NCI-H146 (cell line): Measurements from ENCODE around the gene COL12A1.
A peak's percentile ranks its signal among the peaks of the same experiment; 100 is the strongest.

Experiments used
- DNase-seq: peaks from one replicate; lab custom pipeline; 2025; lab: John Stamatoyannopoulos, UW

COL12A1 gene

DNA sequence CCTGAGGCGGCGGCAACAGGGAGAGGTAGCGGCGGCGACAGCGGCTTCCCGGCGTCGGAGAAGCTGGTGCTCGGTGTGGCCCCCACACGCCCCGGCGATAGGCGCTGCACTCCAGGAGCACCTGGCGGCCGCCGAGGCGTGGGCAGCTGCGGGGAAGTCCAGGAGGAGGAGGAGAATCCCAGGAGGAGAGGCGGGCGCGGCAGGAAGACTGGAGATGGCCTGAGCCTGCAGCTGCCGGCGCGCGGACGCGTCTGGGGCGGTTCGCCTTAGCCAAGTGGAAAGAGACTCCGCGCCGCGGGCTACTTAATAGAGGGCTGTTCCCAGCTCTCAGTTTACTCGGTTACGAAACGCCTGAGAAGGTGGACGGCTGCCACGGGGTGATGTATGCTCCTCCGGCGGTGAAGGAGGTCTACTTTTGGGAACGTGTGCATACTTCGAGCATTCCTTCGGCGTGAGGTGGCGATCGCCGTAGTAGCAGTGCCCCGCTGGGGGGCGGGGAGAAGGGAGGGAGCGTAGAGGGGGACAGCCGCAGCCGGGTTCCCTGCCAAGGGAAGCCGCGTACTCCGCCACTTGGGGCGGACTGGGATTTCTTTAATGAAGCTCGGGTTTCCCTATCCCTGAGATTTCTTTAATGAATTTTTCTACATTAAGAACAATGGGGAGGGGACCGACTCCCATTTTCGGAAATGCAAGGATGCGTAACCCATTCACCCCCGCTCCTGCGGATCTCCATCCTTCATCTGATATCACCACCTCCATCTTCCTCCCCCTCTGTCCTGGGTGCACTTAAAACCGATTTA lies at the start of gene COL12A1:
Gene COL12A1, minus strand, starts transcription at position 278 of the 800 bp plus-strand sequence. CDS start 3,261 bp downstream, outside the sequence.
- DNase-seq: peak; percentile 58

DNA sequence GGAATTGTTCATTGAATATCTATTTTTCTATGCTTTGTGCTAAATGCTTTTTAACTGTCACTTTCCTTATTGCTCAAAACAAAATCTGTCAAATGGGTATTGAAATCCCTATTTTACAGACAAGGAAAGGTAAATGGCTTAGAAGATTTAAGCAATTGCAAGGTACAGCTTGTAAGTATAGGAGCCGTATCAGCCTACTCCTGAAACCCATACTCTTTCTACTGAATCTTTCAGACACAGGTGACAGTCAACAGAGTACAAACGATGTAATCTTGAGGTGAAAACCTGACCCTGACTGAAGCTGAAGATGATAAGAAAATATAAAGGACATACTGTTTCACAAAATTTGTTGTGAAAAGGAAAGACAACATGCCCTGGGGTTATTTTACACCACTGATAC lies 44.7 kb upstream of the COL12A1 start:
- no peak for DNase-seq

DNA sequence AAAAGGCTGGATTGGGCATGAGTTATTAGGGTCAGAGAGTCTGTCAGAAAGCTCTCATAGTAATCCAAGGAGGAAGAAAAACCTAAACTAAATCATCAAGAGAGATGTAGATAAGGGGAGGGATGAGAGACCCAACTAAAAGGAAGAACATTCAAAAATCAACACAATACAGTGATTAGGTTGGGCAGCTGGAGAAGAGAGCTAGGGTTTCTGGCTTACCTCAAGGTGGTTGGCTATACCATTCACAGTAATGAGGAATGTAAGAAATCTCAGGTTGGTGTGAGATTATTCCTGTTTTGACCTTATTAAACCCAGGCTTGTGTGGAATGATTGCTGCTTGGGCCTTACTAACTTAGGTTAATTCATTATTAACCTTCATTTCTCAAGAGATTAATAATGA lies 44.0 kb upstream of the COL12A1 start:
- no peak for DNase-seq

DNA sequence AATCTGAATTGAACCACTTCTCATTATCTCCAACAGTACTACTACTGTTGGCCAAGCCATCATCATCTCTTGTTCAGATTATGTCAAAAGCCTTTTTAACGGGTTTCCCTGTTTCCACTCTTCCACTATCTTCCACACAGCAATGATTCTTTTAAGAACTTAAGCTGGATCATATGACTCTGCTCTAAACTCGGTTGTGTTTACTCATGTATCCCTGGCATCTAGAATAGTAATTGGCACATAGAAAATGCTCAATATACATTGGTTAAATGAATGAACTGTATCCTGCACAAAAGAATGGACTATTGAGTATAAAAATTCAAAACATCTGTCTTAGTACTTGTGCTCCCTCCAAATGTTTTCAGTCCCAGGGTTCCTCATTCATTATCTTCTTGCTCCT lies 40.5 kb upstream of the COL12A1 start:
- DNase-seq: no peak

DNA sequence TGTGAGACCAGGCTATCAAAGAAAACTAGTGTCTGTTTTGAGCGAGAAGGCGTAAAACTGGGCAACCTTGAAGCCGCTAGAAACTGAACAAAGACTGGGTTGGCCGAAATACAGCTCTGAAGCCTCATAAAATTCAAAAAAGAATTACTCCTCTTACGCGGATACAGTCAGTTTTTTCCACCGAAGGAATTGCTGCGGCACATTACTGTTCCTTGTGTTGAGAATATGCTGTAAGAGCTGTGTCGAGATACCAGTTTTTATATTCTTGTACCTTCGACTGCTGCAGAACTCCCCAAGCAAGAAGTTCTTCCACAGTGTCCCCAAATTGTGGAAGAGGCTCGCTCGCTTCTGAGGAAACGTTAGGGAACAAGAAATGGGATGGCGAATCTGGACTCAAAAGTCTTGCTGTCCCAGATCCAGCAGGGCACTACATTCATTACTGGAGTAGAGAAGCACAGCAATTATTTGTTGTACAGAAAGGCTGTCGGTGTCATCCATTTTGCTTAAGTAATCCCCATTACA lies 38.3 kb upstream of the COL12A1 start:
- DNase-seq: peak; percentile 31

DNA sequence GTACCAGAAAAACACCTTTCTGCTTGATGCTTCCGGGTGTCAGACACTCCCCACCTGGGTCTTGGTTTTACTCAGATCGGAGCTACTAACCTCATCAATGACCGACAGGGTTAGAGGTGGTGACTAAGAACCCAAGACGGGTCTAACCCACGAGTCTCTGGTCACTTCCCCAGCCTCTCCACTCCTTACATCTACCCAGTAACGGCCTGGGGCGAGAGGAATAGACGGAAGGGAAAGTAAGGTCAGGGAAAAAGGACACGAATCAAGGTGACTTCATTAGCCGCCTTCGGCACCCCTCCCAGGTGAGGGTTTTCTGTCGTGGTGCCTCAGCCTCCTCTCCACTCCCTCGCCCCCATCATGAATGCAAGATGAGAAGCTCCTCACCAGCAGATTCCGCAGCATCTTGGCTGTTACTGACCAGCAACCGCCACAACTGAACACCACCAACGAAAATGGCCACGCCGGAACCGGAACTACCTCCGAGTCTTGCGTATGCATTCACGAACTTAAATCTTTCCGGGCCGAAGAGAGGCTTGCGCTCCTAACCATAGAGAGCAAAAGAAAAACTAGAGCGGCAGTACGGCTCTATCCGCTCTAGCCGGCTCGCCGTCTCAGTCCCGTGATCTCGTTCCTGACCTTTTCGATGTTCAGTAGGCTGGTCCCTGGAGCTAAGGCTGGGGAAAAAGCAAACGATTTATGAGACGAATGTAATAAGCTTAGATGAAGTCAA lies 37.6 kb upstream of the COL12A1 start, which contains the start of gene COX7A2:
Gene COX7A2, minus strand, starts transcription at position 469 of the 730 bp plus-strand sequence. Its CDS starts 67 bp downstream, at position 402.
- peak; percentile 99 for DNase-seq

DNA sequence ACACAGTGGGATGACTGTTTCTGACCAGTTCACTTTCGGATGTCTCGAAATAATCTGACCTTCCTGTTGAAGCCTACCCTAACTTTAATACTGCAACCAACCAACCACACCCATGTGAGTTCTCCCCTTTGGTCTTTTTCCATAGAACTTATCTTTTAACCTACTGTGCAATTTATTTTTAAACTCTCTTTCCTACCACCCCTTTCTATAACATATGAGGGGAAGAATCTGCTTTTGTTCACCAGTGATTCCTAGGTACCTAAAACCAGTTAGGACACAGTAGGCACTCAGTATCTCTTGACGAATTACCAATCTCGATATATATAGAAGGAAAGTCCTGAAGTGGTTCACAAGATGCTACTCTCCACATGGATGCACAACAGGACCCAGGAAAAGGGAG lies 30.8 kb upstream of the COL12A1 start:
- DNase-seq: no peak

DNA sequence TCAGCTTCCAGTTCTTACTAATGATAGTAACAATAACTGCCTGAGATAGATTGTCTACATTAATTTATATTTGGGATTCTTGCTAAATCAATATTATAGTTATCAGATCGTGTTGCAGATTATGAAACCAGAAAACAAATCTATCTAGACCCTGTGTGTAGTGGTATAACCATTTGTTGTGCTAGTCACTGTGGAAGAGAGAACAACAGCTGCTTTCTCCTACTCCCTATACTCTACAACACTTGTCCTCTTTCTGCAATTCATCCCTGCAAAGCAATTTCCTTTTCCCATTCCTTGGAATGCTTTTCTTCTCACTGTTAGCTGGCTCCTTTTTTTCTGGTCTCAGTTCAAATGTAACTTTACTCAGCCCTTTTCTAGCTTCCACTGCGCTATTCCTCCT lies 29.4 kb upstream of the COL12A1 start:
- no peak for DNase-seq

DNA sequence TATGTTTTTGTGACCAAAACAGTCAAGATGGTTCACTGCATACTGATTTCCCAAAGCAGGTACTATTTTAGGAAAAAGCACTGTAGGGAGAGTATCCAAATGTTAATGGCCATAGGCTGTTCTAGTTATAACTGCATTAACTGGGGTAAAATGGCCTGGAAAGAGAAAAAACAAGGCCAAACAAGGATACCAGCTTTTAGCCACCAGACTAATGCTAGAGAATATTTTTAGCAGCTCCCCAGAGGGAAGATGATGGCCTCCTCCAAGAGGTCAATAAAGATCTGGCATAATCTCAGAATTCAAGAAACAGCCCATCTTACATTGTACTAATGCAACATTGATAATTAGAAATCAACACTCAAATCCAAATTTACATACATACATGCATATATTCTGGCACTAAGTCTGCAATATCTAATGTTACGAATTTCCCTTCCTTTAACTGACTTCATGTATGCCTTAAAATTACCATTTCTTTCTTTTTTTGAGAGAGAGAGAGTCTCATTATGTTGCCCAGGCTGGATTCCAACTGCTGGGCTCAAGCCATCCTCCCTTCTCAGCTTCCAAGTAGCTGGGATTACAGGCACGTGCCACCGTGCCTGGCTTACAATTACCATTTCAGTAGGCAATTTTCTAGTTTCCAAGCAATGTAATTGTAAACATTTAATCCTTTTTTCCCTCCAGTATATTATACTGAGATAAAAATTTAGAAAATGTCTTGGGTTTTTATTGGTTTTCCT lies 28.4 kb upstream of the COL12A1 start:
- DNase-seq: no peak

DNA sequence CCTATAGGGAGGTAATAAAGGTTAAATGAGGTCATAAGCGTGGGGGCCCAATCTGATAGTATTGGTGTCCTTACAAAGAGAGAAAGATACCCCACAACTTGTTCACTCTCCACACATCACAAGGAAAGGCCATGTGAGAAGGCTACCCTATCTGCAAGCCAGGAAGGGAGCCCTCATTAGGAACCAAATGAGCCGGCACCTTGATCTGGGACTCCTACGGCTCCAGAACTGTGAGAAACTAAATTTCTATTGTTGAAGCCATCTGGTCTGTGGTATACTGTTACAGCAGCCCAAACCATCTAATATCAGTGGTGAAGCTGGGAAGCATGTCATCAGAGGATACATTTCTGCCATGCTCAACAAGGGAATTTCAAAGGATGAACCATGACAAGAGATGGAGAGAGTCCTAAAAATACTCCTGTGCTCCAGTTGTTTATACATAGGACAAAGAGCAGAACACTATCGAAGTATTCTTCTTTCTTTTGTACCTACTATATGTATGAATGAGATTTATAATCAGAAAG lies 27.3 kb upstream of the COL12A1 start:
- peak; percentile 18 for DNase-seq

DNA sequence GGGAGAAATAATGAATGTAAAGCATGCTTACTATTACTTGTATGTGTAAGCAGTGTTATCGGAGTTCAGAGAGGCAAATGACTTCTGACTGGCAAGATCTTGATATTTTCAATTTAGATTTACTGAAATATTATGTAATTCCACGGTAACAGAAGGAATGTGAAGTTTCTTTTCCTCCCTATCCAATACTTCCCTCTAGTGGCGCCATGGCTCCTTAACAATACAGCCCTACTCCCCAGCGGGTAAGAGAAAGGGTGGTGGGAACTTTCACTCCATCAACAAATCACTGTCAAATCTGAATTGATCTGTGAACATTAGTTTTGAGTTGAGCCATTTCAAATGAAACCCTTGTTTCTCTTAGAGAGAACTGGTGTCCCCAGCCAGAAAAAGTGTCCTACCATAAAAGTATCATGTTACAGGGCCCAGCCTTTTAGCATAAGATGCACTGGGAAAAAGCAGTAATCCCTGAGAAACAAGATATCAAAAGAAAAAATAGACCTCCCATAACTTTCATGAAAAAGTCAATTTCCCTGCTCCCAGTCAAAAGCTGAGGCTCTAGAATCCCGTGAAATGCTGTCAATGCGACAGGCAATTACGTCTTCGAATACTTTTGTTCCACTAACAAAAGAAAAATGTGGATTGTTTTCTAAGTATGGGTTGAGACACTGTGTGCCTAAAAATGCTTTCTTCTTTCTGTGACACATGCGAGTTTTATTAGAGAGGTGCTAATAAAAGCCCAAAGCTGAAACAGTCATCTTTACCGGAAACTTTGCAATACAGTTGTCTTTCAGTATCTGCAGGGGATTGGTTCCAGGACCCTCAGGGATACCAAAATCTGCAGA lies 24.9 kb upstream of the COL12A1 start:
- peak; percentile 57 for DNase-seq

DNA sequence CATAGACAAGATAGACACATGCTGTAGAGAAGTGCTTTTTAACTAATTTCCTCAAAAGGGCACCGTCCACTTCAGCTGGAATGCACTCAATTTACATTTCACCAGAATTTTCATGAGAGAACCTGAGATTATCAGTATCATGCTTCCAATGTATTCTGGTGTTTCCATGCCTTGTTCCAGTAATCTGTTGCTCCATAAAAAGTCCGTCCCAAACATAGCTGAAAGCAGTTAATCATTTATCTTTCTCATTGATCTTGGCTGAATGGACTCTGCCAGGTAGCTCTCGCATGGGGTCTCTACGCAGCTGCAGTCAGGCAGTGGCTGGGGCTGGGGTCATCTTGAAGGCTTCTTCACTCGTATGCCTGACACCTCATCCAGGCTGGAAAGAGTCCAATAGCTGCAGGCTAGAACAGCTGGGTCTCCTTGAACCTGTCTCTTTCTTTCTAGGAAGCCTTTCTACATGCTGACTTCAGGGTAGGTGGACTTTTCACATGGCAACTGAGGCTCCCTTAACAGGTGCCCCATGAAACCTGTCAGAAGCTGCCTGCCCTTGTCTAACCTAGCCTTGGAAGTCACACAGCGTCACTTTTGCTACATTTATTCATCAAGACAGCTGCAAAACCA lies 18.6 kb upstream of the COL12A1 start:
- no peak for DNase-seq

DNA sequence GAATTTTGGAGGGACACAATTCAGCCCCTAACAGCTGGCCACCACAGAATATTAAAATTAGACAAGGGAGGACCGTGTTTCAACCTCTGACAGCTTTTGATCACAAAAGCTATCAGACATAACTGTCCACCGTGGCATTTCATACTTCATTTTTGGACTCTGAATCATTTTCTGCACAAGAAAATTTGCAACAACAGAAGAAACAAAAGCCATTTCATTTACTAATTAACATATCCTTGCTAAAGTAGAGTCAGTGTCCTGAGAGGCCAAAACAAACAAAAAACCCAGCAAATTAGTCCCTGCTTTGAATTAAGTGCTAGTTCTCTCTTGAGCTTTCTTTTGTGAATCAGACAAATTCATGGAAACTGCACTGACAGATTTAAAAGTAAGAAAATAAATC lies 17.6 kb upstream of the COL12A1 start:
- no peak for DNase-seq

DNA sequence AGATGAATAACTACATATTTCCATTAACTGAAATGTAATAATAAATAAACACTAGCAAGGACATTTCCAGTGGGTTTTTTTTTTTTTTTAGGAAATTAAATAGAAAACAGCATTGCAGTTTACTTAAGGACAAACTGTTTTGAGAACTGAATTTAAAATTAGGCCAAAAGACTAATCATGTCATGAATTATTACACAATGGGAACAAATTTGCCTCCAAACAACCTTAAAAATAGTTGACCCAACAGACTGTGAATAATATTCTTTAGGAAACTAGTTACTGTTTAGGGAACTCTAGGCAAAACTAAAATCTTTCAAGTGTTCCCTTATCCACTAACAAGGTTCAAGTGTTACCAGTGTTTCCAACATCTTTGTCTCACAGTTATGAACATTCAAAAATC lies 16.4 kb upstream of the COL12A1 start:
- no peak for DNase-seq

DNA sequence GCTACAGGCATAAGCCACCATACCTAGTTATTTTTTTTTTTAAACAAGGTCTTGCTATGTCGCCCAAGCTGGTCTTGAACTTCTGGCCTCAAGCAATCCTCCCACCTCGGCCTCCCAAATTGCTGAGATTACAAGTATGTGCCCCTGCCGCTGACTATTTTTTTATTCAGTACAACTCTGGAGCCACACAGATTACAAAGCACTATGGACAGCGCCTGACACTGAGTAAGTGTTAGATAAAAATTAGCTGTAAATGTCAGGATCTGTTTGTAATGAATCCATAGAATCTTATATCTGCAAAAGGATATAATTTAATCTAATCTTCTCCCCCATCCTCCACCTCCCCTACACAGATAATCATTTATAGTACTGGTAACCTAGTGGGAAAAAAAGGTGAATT lies 15.3 kb upstream of the COL12A1 start:
- no peak for DNase-seq

DNA sequence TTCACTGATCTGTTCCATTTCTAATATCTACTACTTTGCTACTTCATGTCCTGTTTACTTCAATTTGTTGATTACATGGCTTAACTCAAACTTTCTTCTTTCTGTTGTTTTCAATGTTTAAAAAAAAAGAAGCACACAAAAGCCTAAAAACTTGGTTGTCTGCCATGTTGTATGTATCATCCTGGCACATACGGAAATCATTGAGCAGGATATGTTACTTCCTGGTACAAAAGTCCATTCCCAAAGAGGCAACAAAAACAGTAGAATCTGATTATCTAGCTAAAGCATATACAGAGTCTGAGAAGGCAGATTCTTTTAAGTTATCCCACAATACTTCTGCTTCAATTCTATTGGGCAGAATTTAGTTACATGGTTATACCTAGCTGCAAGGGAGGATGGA lies 14.5 kb upstream of the COL12A1 start:
- DNase-seq: no peak

DNA sequence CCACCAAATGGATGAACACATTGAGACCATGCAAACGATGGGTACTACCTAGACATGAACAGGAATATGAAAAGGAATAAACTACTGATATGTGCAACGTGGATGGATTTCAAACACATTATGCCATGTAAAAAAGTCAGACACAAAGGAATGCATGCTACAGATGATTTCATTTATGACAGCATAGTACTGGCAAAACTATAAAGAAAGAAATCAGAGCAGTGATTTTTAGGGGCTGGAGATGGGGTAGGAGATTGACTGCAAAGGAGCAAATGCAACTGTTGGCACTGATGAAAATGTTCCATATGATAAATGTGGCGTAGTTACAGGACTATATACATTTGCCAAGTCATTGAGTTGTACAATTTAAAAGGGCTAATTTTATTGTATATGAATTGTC lies 13.4 kb upstream of the COL12A1 start:
- no peak for DNase-seq

DNA sequence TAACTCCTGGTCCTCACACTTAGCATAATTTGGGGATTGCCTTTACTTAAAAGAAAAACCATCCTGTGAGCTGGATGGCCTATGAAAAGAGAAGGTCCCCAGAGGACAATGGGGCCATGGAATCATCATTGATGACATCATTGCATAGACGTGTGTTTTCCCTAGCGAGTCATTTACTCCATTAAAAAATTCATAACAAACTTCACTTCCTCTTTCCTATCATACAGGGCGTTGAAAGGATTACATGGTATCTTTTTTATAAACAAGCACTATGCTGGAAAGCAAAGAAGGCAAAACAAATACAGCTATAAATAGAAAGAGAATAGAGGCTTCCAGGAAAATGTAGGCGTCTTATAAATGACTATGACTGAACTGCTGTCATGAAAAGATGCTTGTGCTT lies 11.3 kb upstream of the COL12A1 start:
- DNase-seq: no peak

DNA sequence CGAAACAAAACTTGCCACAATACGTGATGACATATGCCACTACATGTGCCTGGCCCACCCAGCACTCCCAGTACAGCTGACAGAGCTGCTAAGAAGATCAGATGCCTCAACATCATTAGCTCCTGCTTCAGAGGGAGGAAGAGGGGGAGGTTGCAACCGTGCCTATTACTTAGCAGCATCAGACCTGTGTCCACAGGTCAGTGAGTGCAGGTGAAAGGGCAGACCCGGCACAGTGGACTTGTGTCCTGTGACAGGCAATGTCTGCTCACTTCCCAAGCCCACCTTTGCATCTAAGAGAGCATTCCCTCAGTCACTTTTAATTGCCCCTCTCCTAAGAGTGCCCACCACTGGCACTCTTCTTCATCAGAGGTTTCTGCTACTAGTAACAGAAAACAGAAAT lies 9.4 kb upstream of the COL12A1 start:
- DNase-seq: no peak

DNA sequence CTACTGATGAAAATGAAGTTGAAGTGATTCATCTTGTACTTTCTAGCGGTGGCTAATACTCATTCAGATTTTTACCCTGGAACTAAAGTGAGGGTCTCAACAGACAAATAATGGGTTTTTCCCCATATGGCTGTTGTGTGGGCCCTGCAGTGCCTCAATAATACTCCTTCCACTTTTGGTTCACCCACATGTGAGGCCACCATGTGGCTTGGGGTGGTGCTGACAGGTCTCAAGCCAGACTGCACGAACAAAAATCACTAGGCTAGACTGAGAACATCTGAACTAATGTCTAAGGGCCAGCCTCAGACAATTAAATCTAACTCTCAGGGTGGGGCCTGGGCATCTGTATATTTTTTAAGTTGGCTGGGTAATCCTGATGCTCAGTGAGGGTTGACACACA lies 7.9 kb upstream of the COL12A1 start:
- no peak for DNase-seq

DNA sequence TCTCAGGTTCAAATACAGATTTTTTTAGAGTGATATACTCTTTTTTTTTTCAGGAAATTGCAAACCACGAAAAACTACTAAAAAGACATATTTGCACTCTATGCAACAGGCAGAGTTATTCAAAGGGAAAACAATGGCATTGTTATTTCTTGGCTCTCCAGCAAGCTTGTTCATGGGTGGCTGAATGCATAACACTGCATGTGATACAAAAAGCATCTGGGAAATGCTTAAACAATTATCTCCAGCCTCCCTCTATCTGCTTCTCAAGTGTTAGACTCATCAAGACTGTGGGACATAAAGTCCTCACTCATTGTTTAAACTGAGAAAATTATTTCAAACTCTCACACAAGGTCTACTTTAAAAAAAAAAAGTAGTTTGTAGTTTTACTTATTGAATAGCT lies 7.3 kb upstream of the COL12A1 start:
- no peak for DNase-seq
